Epithelial cell of proximal tubule (primary cell): ENCODE results near the gene NECTIN1. TPM values are rescaled to one million over a fixed set of nuclear protein-coding genes. Genes with fewer than 3 reads are reported as not detected.
"Not testable (repeated sequence)": the region's sequence is repeated elsewhere in the genome, so short reads cannot be mapped to it uniquely, and the experiment has no call there.

ENCODE experiments used
- DNase-seq: peaks from one replicate; pipeline ENCODE4 v3.0.0-alpha.2; 2011; ENCODE audit warnings: low read depth
- H3K4me3 ChIP-seq: 2 replicates; pipeline ENCODE4 v1.5.1; 2011; ENCODE audit warnings: low read depth, mild to moderate bottlenecking, low read length
- total RNA-seq: library from RNA; depleted of rRNA; stranded (reverse); fragments of >200 nt; gene quantifications from 2 replicates; pipeline ENCODE4 v1.2.3, GENCODE V29; 2015
- TF ChIP-seq, protein P1 (sequence below): conservative IDR thresholded peaks from 2 replicates; pipeline ENCODE4 v1.5.1; 2012; ENCODE audit warnings: low read depth, mild to moderate bottlenecking, low read length

Gene NECTIN1
- total RNA-seq, 1 donor from 2014 or later: 4.7 TPM

DNA sequence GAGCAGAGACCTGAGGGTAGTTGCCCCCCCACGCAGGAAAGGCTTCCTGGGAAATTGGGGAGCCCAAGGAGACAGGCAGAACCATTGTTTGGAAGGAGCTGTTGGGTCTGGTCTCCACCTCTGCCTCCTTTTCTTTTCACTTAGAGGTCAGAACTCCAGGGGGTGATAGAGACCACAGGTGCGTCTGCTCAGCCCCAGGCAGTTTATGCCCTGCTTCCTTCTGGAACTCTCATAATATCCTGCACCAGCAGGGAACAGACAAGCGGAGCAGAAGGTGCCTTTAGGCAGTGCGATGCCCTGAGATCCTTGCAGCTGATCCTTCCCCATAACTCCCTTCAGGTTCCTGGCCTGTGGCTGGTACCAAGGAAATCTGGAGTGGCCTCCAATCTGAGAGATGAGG lies 120.2 kb downstream of the NECTIN1 start:
- no peak for DNase-seq
- H3K4me3 ChIP-seq: no peak overlapping the region
- TF ChIP-seq, protein P1, sequence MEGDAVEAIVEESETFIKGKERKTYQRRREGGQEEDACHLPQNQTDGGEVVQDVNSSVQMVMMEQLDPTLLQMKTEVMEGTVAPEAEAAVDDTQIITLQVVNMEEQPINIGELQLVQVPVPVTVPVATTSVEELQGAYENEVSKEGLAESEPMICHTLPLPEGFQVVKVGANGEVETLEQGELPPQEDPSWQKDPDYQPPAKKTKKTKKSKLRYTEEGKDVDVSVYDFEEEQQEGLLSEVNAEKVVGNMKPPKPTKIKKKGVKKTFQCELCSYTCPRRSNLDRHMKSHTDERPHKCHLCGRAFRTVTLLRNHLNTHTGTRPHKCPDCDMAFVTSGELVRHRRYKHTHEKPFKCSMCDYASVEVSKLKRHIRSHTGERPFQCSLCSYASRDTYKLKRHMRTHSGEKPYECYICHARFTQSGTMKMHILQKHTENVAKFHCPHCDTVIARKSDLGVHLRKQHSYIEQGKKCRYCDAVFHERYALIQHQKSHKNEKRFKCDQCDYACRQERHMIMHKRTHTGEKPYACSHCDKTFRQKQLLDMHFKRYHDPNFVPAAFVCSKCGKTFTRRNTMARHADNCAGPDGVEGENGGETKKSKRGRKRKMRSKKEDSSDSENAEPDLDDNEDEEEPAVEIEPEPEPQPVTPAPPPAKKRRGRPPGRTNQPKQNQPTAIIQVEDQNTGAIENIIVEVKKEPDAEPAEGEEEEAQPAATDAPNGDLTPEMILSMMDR: no peak

DNA sequence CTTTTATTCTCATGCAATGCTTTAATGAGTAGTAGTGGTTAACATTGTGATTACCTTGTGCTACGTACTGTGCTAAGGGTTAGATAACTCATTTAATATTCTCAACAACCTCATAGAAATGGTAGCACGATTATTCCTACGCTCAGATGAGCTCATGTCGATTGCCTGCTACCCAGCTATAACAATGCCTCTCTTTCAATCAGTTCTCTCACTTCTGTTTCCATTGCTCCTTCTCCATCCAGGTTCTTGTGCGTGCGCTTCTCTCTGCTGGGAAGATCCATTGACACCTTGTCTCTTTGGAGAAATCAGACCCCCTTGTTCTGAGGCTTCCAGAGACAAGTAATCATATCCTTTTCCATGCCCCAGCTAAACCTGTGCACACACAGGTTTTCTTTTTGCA lies 120.8 kb downstream of the NECTIN1 start:
- DNase-seq: no peak
- TF ChIP-seq, protein P1: no peak

DNA sequence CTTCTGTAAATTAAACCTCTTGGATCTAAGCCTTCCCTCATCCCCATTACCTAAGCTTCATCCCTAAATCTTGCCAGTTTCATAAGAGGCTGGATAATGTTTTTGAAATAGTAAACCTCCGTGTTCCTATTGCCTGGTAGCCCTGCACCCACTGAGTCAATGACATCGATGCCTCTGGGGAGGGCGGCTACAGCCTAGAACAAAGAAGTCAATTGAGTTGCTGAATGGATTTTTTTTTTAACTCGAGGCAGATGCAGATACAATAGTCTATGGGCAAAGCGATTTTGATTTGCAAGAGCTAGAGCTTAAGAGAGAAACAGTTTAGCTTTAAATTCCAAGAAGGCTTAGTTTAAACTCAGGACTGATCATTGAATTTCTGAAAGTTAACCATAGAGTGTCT lies 121.3 kb downstream of the NECTIN1 start:
- DNase-seq: no peak

More for the DNA sequence above, 120.8 kb downstream of the NECTIN1 start:
- H3K4me3 ChIP-seq: no peak overlapping the region

DNA sequence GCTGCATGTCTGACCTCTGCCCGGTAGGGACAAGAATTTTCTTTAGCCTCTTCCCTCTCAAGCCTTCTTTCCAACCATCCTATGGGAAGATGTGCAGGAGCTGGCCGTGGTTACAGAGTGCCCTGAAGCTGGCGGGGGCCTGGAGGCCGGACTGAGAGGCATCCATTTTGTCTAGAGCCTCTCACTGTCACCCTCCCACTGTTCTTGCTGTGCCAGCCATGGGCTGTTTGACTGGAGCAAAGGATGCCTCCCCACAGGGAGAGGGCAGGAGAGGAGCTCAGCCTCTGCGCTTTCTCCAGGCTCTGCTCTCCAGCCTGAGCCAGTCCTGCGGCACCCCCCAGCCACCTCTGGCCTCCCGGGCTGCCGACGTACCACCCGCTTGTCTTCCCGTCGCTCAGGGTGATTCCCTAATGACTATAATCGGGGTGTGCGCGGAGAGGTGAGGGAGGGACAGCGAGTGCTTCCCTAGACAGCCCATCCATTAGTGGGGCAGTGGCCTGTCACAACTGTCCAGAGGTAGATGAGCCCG lies 123.8 kb downstream of the NECTIN1 start:
- no peak overlapping the region for H3K4me3 ChIP-seq
- TF ChIP-seq, protein P1: no peak
- DNase-seq: no peak

More for the DNA sequence above, 121.3 kb downstream of the NECTIN1 start:
- TF ChIP-seq, protein P1: no peak
- no peak overlapping the region for H3K4me3 ChIP-seq

DNA sequence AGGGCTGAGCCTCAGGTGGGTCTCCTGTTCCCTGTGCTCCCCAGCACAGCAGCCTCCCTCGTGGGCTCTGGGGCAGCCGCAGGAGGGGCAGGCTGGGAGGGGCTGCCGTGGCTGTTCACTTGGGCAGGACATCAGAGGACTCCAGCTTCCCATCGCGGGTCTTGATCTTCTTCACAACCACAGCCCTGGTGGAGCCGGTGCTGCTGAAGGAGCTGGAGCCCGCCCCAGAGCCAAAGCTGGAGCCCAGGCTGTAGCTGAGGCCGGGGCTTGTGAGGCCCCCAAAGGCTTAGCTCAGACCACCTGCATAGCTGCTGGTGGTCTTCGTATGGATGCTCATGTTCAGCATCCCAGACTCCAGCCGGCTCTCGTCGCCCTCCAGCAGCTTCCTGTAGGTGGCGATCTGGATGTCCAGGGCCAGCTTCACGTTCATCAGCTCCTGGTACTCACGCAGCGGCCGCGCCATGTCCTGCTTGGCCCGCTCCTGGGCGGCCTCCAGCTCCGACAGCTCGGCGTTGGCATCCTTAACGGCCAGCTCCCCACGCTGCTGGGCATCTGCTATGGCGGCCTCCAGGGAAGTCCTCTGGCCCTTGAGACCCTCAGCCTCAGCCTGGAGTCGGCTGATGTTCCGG lies 126.1 kb downstream of the NECTIN1 start:
- H3K4me3 ChIP-seq: no peak overlapping the region
- no peak for DNase-seq
- TF ChIP-seq, protein P1: no peak

DNA sequence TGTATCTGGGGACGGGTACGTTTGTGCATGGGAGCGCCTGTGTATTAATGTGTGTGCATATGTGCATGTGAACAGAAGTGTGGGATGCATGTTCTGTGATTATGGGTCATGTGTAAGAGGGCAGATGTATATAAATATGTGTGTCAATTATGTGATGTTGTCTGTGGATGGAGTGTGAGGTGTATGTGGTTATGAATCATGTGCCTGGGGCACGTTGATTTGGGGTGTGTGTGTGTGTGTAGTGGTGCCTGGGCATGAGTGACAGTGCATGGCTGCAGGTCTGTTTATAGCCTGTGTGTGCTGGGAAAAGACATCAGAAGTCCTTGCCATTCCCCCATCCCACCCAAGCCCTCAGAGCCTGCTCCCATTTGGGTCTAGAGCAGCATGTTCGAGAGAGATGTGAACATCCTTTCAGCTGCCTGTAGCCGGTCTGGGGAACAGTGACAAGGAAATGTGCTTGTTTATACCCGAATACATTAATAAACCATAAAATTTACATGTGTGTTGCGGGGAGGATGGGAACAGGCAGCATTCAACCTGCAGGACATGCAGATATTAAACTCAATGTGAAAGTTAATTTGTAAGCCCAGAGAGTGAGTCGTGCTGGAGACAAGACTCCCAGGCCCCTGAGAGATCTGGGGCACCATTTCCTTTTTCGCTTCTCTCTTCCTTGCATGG lies 129.0 kb downstream of the NECTIN1 start:
- DNase-seq: no peak
- H3K4me3 ChIP-seq: no peak overlapping the region
- TF ChIP-seq, protein P1: no peak

DNA sequence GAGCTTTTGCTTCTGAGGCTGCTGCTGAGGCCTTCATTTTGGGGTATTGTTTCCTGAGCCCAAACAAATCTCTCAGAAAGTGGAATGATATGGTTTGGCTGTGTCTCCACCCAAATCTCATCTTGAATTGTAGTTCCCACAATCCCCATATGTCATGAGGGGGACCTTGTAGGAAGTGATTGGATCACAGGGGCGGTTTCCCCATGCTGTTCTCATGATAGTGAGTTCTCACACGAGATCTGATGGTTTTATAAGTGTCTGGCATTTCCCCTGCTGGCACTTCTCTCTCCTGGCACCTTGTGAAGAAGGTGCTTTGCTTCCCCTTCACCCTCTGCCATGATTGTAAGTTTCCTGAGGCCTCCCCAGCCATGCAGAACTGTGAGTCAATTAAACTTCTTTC lies 133.1 kb downstream of the NECTIN1 start:
- DNase-seq, H3K4me3 ChIP-seq: not testable (repeated sequence)
